GM12878 (cell line): ENCODE data around the gene FBXO42. TPM values are rescaled to one million over a fixed set of nuclear protein-coding genes. Genes with fewer than 3 reads are reported as not detected.

Experiments used
- ATF7 ChIP-seq: fragments of 450-650 bp; IDR thresholded peaks from 2 replicates; pipeline ENCODE4 v1.6.1; 2016; ENCODE audit warnings: low read depth, mild to moderate bottlenecking
- BACH1 ChIP-seq: fragments of 450-650 bp; IDR thresholded peaks from 2 replicates; pipeline ENCODE4 v1.6.1; 2017; ENCODE audit warnings: mild to moderate bottlenecking, borderline replicate concordance
- CBFB ChIP-seq: IDR thresholded peaks from 2 replicates; pipeline ENCODE4 v1.6.1; 2016; ENCODE audit warnings: antibody characterized with exemption, low read depth
- CHD2 ChIP-seq: IDR thresholded peaks from 2 replicates; pipeline ENCODE4 v1.6.1; 2011; ENCODE audit warnings: low read depth, low read length, improper control_type of control experiment, borderline replicate concordance
- CREM ChIP-seq: IDR thresholded peaks from 2 replicates; pipeline ENCODE4 v1.6.1; 2014; ENCODE audit warnings: antibody characterized with exemption, low read depth
- CTCF ChIP-seq, 3 experiments: IDR thresholded peaks in 2 of 3; conservative IDR thresholded peaks in 1 of 3; 2 replicates each; pipeline ENCODE4 v1.5.1; 2011; ENCODE audit warnings: low read depth in 3 of 3, low read length in 3 of 3, mild to moderate bottlenecking in 3 of 3, control low read depth in 2 of 3, moderate library complexity in 2 of 3, inconsistent platforms in 1 of 3, mixed read lengths in 1 of 3; ENCODE audit not compliant: control insufficient read depth in 2 of 3, insufficient read depth in 1 of 3; ENCODE audit errors: extremely low read depth in 1 of 3
- DPF2 ChIP-seq: fragments of 450-650 bp; IDR thresholded peaks from 2 replicates; pipeline ENCODE4 v1.6.1; 2017; ENCODE audit warnings: mild to moderate bottlenecking
- GATAD2B ChIP-seq: fragments of 450-650 bp; conservative IDR thresholded peaks from 2 replicates; pipeline ENCODE4 v1.6.1; 2017; ENCODE audit warnings: low read depth, mild to moderate bottlenecking, moderate library complexity
- IKZF2 ChIP-seq, 2 experiments: fragments of 450-650 bp; IDR thresholded peaks; 2 replicates each; pipeline ENCODE4 v1.6.1; 2017; ENCODE audit warnings: mild to moderate bottlenecking in 2 of 2, moderate library complexity in 2 of 2
- MXI1 ChIP-seq: fragments of 150-350 bp; IDR thresholded peaks from 2 replicates; pipeline ENCODE4 v1.6.1; 2011; ENCODE audit warnings: low read depth, mild to moderate bottlenecking, inconsistent platforms, low read length, improper control_type of control experiment
- NKRF ChIP-seq: fragments of 450-650 bp; conservative IDR thresholded peaks from 2 replicates; pipeline ENCODE4 v1.6.1; 2017; ENCODE audit warnings: mild to moderate bottlenecking, moderate library complexity
- POLR2AphosphoS2 ChIP-seq: IDR thresholded peaks from 2 replicates; pipeline ENCODE4 v1.6.1; 2011; ENCODE audit warnings: low read depth, mild to moderate bottlenecking, low read length, improper control_type of control experiment, moderate library complexity
- RFX5 ChIP-seq: IDR thresholded peaks from 2 replicates; pipeline ENCODE4 v1.6.1; 2011; ENCODE audit warnings: low read depth, low read length, improper control_type of control experiment
- SPI1 ChIP-seq: IDR thresholded peaks from 2 replicates; pipeline ENCODE4 v1.6.1; 2011; ENCODE audit warnings: low read depth, mild to moderate bottlenecking, low read length, moderate library complexity, borderline replicate concordance; ENCODE audit not compliant: insufficient read depth
- SRF ChIP-seq, 2 experiments: IDR thresholded peaks; 2 replicates each; pipeline ENCODE4 v1.6.1; 2011; ENCODE audit warnings: low read depth in 2 of 2, low read length in 2 of 2, mild to moderate bottlenecking in 1 of 2, moderate library complexity in 1 of 2
- TBL1XR1 ChIP-seq: IDR thresholded peaks from 2 replicates; pipeline ENCODE4 v1.6.1; 2012; ENCODE audit warnings: low read depth, low read length, improper control_type of control experiment
- USF1 ChIP-seq: IDR thresholded peaks from 2 replicates; pipeline ENCODE4 v1.6.1; 2011; ENCODE audit warnings: borderline replicate concordance, low read depth, mild to moderate bottlenecking, moderate library complexity, mixed read lengths, low read length; ENCODE audit not compliant: insufficient read depth; ENCODE audit errors: extremely low read length
- ZBTB11 ChIP-seq: fragments of 450-650 bp; formaldehyde crosslinking; IDR thresholded peaks from 2 replicates; pipeline ENCODE4 v1.5.0; 2022; ENCODE audit warnings: mild to moderate bottlenecking, missing genetic modification characterization
- ZNF207 ChIP-seq: fragments of 450-650 bp; IDR thresholded peaks from 2 replicates; pipeline ENCODE4 v1.6.1; 2014; ENCODE audit warnings: antibody characterized with exemption, mild to moderate bottlenecking, borderline replicate concordance
- ZSCAN29 ChIP-seq: fragments of 450-650 bp; IDR thresholded peaks from 2 replicates; pipeline ENCODE4 v1.6.1; 2017; ENCODE audit warnings: mild to moderate bottlenecking, moderate library complexity
- polyA plus RNA-seq, 11 experiments: library from polyadenylated mRNA; depleted of rRNA in 4 of 11; unstranded in 6 of 11; stranded (reverse) in 5 of 11; fragments of >200 nt; fragmentation: Nextera tagmentation in 4 of 11; fragmentation: Illumina TruSeq in 1 of 11; extraction: Ambion mirVana in 4 of 11; extraction: Trizol in 1 of 11; gene quantifications; 1 replicate in 1 of 11; 2 replicates in 10 of 11; pipeline versions ENCODE4 v1.2.1 to v1.2.3, GENCODE V29; 2011 to 2016; ENCODE audit warnings: inconsistent platforms in 2 of 11, missing spikeins in 2 of 11, low read depth in 1 of 11
- total RNA-seq, 4 experiments: library from RNA; depleted of rRNA in 3 of 4; stranded (reverse); fragments of >200 nt in 3 of 4; fragmentation: Illumina TruSeq in 1 of 4; extraction: Trizol in 1 of 4; gene quantifications; 2 replicates each; pipeline versions ENCODE4 v1.2.1 to v1.2.3, GENCODE V29; 2013 to 2021

The FBXO42 gene
- total and polyA plus RNA-seq, 10 of the 15 experiments (the other 5 are each of a cell fraction or from before 2014, with no cell fraction given): 6.1 to 23.8 (median 15.2) TPM

- TF ChIP-seq CTCF (IDR thresholded peaks at IDR 0.05 in 2 of 3, conservative IDR thresholded peaks at IDR 0.05 in 1 of 3; ENCODE audit: control insufficient read depth in 2 of 3, extremely low read depth in 1 of 3, insufficient read depth in 1 of 3, low read depth in 3 of 3, low read length in 3 of 3) (peak; percentile 33 to 52 (median 41)), CREM (peak; percentile 64; the same call in 1 of the 2 replicates), NKRF (peak; percentile 76; the same call in 1 of the 2 replicates), ZNF207 (peak; percentile 67; the same call in 1 of the 2 replicates), IKZF2 (IDR thresholded peaks at IDR 0.05) (0 out of 4 replicates have a peak, but pooled peaks of 1 of the 2 experiments have one; percentile 50), TBL1XR1 (0 out of 2 replicates have a peak, but pooled peaks have one; percentile 54), MXI1 (peak; percentile 75), SRF (IDR thresholded peaks at IDR 0.05; ENCODE audit: low read depth in 2 of 2, low read length in 2 of 2) (no peak), USF1 (no peak), GATAD2B (peak; percentile 75), ZBTB11 (CRISPR knock-in tag) (no peak), ZSCAN29 (peak; percentile 5; the same call in 1 of the 2 replicates), DPF2 (peak; percentile 80), CHD2 (no peak), BACH1 (peak; percentile 82), RFX5 (no peak; the same call in 1 of the 2 replicates), SPI1 (no peak), POLR2AphosphoS2 (peak; percentile 85; the same call in 1 of the 2 replicates), CBFB (0 out of 2 replicates have a peak, but pooled peaks have one; percentile 4), ATF7 (peak; percentile 22; the same call in 1 of the 2 replicates)
Observed at GRCh38 chr1:16351994-16352841, at the start of gene FBXO42 (continued).
